ENCODE results near the gene TUBB4A.

The TUBB4A gene

GRCh38 chr19:6446452-6446851, 55.7 kb downstream of the TUBB4A start:
- no peak for DNase-seq (ENCODE audit: low read depth in 1 of 2, low spot score in 1 of 2)
